Measurements from ENCODE around the gene LITAFD.
"Not testable (repeated sequence)": the region's sequence is repeated elsewhere in the genome, so short reads cannot be mapped to it uniquely, and the experiment has no call there.

Gene LITAFD

DNA sequence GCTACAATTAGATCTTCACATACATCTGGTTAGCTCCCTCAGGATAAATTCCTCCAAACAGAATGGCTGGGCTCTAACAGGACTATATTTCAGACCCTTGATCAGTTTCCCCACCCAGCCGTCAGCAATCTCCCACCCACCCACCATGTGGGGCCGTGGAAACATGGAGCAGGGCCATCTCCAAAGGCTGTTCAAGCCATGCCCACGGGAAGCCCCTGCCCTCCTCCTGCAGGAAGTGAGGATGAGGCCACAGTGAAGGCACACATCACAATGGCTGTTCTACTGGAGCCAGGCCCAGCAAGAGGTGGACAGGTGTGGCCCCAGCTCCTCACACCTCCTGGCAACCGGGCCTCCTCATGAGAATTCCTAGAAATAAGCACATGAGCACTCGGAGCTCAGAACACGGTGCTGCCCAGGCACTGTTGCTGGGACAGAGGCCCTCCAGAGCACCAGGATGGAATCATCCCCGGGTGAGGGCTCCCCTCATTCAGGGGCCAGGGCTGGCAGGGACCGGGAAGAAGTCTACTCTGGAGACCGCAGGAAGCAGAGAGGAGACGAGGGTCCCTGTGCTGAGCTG is at the start of gene LITAFD:
Gene LITAFD (plus strand): TSS at position 311 of the 577 bp plus-strand sequence. CDS start 2,005 bp downstream, outside the sequence.
- DNase-seq (ENCODE audit: low spot score) = no peak

DNA sequence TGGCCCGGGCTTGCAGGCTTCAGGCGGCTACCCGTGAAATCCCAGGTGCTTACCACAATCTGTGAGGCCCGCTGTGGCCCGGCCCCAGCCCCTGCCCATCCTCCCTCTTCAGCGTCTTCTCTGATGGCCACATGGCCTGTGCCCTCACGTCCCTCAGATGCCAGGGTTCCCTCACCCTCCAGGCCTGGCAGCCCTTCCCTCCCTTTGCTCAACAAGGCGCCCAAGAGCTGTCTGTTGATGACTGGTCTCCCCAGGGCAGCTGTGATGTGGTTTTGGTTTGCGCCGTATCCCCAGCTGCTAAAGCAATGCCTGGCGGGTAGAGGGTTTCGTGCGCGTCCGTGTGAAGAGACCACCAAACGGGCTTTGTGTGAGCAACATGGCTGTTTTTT is 49.4 kb upstream of the LITAFD start:
- DNase-seq (ENCODE audit: low spot score) = no peak

DNA sequence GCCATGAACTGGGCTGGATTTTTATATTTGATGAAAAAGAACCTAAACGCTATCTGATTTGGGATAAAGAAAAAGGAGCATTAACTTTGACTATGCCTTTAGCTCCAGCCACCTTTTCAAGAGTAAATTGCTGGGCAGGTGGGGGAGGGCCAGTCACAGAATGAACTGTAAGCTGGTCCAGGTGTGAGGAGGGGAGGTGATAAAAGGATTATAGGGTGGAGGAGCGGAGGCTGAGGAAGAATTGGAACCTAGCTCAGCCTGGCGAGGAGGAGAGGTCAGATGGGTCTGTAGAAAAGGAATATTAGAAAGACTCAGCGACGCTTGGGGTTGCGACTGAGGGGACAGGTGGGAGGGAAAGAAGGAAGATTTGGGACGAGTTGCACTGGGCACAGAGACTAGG is 45.4 kb upstream of the LITAFD start:
- DNase-seq (ENCODE audit: low spot score) = not testable (repeated sequence)

DNA sequence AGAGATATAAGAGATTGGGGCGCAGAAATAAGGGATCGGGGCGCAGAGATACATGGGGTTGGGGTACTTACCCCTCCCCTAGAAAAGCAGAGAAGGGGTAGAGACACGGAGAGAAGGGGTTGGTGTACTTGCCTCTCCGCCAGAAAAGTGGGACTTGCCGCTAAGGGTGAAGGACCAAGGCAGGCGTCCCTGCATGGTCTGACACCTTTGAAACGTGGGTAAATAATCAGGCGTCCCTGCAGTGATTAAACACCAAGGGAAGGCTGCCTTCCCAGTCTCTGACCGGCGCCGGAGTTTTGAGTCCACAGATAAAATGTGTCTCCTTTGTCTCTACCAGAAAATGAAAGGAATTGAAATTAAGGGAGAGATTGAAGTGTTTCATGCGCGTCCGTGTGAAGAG is 44.6 kb upstream of the LITAFD start:
- not testable (repeated sequence) for DNase-seq (ENCODE audit: low spot score)

DNA sequence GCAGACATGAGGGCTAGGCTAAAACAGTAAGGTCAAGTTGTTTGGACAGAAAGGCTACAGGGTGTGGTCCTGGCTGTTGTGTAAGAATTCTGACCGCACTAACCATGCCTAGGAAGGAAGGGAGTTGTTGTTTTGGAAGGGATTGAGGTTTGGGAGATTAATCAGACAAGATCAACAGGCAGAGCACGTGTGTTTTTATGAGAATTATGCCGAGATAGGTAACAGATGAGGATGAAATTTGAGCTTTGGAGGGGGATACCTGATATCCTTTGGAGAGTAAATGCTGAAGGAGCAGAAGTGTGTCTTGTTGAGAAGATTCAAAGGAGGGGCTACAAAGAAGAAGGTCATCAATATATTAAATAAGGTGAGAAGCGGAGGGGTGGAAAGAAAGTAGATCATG is 40.1 kb upstream of the LITAFD start:
- DNase-seq (ENCODE audit: low spot score) = not testable (repeated sequence)

DNA sequence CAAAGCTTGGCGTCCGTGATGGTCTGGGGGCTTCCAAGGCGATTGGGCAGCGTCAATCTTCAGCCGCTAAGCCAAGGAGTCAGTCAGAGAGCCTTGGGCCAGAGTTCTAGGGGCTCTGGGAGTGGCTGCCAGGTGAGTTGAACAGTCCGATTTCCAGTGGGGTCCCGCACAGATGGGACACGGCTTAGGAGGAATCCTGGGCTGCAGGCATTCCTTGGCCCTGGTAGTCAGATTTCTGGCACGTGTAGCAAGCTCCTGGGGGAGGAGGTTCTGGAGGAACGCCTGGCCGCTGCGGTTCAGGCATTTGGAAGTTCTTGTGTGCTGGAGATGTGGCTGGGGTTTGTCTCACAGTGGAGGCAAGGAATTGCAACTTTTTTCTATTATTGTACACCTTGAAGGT is 38.9 kb upstream of the LITAFD start:
- not testable (repeated sequence) for DNase-seq (ENCODE audit: low spot score)

DNA sequence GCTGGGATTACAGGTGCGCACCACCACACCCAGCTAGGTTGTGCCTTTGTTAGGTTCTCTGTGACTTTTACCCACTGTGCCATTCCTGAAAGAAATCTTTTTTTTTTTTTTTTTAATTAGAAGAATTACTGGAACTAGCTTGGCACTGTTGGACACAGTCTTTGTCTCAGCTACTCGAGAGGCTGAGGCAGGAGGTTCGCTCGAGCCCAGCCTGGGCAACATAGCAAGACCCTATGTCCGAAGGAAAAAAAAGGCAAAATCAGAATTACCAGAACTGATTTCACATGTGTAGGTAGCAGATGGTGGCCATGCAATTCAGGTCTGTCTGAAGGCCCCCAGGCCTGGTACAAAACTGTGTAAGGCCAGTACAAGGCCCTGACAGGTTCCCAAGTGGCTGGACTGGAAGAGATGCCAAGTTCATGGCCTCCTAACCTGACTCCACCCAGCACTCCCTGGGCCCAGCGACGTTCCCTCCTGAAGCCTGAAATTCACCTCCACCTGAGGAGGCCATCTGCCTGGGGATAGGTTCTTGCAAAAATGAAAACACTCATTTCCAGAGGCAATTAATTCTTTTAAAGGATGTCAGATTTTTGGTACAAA is 36.4 kb upstream of the LITAFD start:
- peak; percentile 12 for DNase-seq (ENCODE audit: low spot score)

DNA sequence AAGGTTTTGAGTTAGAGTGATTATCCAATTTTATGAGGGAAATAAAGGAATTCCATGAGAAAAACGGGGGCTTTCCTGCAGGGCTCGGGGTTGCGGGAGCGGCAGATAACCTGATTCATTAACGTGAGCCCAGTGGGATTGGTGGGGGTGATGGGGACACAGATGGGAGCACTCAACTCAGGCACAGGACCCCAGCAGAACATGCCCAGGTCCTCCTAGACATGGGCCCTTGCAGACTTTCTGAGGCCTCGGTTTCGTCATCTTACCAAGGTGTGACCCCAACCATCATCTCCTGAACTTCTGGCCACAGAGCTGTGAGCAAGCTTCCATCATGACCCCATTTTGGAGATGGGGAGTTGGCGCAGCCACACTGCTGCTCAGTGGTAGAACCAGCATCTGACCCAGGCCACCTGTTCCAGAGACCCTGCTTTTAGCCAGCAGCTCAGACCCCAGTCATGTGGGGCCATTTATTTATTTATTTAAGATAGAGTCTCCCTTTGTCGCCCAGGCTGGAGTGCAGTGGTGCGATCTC is 35.7 kb upstream of the LITAFD start:
- peak; percentile 12 for DNase-seq (ENCODE audit: low spot score)

DNA sequence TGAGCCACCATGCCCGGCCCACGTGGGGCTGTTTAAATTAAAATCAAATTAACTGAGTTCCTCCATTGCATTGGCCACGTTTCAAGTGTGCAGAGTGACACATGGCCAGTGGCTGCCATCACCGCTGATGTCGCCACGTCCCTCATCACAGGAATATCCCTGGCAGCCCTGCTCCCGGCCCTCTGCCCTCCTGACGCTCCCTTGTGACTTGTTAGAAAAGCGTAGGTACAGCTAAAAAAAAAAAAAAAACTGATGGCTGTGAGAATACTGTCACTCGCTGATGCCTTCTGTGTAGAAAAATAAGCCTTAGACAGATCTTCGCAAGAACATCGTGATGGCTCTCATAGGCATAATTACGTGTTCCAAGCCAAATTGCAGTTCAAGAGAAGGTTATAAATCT is 35.0 kb upstream of the LITAFD start:
- peak; percentile 24 for DNase-seq (ENCODE audit: low spot score)

DNA sequence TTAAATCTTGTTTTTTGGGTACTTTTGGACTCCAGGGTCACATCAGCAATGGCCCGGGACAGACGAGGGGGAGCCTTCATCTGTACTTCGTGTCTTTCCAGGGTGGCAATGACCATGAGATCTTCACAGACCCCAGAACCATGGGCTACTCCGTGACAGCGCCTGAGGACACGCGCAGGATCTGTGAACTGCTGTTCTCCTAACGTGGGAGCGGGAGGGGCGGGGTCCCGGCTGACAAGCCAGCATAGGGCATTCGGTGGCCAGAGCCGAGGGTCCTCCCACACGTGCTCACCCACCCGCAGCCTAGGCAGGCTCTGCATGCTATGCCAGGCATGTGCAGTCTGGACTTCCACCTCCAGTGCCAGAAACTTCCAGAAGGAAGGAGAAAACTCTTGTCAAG is 34.5 kb upstream of the LITAFD start:
- peak; percentile 27 for DNase-seq (ENCODE audit: low spot score)

DNA sequence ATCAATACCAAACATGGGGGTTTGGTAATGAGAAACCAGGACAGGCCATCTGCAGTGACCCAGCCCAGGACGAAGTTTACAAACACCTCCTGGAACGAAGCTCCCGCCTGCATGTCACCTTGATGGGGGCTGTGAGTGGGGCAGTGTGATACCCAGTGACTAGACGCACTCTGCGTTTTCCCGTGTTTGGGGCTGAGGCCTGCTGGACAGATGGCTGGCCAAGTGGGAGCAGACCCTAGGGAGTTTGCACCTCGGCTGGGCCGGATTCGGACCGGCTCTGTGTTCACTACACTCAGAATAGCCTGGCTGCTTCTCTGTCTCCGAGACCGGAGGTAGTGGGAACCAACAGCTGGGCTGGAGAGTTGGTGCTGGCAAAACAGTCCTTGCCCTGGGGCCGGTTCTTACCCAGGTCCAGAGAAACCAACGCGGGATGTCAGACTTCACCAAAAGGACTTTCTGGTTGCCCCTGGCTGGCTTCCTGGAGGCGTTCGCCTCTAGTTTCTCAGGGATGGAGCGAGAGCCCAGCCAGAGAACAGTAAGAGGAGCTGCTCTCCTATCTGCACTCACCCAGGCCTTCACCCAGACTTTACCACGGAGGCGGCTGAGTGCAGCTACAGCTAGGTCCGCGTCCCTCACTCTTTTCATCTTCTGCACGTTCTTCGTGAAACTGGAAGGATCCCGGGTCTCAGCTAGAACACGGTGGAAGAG is 33.8 kb upstream of the LITAFD start:
- DNase-seq (ENCODE audit: low spot score) = peak; percentile 15

DNA sequence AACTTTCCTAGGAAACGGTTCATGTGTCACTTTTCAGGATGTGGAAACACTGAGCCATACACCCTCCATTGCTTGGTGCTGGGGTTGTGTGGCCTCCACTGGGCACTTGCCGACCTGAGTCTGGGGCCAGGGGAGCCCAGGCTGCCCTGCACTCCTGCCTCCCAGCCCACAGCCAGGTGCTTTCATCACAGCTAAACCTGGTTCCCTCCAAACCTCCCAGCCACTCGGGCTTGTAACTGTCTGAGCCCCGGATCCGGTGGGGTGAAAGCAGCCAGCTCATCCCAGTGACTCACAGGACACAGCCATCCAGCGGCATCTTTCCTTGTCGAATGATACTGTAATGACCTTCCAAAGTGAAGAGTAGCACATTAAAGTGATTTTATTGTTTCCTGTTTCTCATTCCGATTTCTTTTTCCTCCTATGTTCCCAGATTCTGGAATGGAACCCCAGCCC is 33.2 kb upstream of the LITAFD start:
- no peak for DNase-seq (ENCODE audit: low spot score)

DNA sequence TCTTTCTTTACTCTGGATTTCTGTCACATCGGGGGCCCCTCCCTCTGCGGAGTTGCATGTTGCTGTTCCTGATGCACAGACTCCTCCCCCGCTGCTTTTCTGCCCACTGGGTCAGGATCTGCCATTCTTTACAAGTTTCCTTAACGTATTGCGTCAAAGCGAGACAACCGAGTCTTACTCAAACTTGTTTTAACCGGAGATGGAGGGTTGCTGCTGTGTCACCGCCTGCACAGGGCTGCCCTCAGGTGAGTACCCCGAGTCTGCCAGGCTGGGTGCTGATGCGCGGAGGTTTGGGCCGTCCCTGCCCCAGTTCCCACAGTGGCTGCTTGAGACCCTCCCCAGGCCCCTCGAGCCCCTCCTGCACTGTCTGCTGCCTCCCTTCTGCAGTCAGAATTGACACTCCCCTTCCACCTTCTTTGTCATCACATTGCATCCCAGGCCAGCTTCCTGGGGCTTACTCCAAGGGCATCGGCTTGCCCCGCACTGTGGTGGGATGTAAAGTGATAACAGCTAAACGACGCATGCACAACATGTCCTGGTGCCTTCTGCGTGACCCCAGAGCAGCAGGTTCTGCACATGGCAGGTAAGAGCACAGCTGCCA is 32.6 kb upstream of the LITAFD start:
- no peak for DNase-seq (ENCODE audit: low spot score)

DNA sequence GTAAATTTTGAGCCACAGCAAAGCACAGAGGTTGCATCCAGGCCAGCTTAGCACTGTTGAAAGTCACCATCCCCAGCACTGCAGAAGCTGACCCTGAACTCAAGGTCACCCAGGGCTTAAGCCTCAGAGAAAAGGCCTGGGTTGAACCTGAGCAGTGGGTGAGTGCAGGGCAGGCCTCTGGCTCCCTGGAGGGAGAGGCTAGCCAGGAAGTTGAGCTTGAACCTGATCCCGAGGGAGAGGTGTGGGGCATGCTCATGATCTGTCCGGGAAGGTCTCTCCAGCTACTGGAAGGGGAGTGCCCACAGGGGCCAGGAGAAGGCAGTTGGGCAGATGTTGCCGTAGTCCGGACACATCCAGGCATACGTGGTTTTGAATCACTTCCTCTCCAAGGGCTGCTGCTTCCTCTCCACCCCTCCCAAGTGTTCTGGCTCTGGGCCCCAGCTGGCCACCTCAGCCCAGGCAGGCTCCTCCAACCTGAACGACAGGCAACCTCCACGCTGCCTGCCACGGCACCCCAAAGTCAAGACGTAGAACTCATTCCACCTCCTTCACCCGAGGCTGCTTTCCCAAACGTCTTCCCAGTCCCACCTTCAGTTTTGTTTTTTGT is 31.8 kb upstream of the LITAFD start:
- peak; percentile 19 for DNase-seq (ENCODE audit: low spot score)

DNA sequence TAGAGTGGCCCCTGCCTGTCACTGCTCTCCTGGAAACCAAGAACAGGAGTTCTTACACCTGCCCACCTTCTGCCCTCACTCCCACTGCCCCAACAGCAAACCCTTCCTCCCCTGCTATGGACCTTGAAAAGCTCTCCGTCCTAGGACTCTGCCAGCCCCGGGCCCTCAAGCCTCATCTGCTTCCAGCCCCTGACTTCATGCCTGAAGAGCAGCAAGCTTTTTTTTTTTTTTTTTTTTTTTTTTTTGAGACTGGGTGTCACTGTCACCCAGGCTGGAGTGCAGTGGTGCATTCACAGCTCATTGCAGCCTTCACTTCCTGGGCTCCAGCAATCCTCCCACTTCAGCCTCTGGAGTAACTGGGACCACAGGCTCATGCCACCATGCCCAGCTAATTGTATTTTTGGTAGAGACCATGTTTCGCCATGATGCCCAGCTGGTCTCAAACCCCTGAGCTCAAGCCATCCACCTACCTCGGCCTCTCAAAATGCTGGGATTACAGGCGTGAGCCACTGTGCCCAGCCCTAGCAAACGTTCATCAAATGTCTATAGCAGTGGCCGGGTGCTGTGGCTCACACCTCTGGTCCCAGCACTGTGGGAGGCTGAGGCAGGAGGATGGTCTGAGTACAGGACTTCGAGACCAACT is 30.3 kb upstream of the LITAFD start:
- no peak for DNase-seq (ENCODE audit: low spot score)

DNA sequence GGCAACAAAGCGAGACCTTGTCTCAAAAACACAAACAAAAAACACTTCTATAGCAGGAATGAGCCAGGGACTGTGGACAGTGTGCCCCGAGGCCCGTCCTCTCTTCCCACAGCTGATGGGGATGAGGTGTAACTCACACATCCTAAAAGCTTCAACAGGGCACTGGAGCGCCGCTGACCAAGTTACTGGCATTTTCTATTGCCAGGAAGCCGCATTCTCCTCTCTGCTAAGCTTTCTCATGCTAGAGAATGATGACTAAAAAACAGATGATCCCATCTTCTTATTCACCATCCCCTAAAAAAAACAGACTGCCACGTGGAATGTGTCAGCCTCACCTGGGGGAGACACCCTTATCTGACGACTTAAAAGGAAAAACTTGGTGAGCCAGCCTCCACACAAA is 29.6 kb upstream of the LITAFD start:
- no peak for DNase-seq (ENCODE audit: low spot score)

DNA sequence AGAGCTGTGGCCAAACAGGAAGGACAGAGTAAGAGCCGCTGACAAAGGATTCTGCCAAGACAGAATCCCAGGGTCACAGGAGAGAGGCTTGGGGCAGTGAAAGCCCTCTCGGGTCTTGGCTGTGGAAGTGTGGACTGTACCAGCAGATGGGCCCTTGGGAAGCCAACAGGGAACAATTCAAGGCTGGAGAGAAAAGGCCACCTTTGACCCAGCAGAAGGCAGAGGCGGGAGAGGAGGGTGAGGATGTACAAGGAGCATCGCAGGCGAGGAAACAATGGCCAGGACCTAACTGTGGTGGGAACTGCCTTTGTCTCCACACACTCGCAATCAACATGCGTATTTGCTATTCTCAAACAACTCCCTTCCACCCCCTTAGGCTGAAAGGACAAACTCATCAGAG is 29.0 kb upstream of the LITAFD start:
- no peak for DNase-seq (ENCODE audit: low spot score)

DNA sequence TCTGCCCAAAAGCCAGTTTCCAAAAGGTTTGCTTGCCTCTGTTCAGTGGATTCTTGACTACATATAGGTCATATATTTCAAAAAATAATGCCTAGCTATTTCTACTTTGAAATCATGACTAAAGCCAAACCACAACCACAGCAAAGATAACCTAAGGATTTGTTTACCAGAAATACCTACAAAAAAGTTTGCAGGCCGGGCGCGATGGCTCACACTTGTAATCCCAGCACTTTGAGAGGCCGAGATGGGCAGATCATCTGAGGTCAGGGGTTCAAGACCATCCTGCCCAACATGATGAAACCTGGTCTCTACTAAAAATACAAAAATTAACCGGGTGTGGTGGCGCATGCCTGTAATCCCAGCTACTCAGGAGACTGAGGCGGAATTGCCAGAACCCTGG is 28.5 kb upstream of the LITAFD start:
- no peak for DNase-seq (ENCODE audit: low spot score)

DNA sequence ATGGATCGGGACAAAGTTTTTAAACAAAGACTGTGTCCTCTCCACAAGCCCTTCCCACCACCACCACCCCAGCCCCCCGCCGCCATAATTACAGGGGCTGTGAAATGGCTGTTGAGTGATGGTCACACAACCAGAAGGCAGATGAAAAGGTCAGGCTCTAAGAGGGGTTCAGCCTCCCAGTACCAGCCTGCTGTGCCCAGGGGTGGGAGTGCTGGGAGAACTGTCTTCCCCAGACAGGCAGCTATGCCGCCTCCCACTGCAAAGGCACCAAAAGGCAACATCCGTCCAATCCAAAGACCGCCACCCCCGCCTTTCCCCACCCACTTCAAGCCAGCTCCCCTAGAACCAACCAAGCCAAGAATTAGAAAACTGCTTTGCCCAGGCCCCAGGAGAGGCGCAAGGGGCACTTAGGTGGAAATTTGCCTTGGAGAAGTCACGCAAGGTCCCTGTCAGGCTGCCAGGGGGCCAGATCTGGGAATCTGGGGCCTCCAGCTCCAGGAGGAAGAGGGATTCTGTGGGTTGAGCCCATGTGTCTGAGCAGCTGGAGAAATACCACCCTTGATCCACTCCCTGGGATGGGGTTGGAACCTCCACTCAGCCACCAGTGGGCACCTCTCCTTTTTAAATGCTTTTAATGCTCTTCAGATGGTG is 27.7 kb upstream of the LITAFD start:
- DNase-seq (ENCODE audit: low spot score) = no peak

DNA sequence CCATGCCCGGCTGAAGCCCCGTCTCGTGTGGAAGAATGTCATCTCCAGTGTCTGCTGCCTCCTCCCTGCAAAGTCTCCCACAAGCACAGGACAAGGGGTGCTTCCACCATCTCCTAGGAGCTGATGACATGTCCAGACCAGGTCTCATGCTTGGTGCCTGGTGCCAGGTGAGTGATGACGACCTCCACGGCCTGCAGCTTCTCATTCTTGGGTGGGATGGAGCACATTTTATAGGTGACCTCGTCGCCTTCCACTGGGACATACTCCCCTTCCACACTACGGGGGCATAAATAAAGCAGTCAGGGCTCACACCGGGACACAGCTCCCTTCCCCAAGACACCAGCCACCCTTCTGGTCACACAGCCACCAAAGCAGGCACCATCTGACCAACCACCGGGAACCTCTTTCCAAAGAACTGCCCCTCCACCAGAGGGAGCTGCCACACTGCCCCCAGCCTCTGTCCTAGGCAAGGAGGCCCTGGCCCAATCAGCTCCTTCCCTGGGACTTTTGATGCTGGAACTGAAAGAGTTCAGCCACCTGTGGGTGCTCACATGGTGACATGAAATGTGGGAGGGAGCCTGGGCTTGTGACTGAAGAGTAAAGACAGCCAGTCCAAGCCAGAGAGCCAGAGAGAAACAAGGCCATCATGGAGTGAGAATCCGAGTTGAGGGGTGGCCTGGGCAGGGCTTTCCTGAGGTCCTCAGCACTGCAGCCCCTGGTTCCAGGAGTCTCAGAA is 26.9 kb upstream of the LITAFD start:
- no peak for DNase-seq (ENCODE audit: low spot score)

DNA sequence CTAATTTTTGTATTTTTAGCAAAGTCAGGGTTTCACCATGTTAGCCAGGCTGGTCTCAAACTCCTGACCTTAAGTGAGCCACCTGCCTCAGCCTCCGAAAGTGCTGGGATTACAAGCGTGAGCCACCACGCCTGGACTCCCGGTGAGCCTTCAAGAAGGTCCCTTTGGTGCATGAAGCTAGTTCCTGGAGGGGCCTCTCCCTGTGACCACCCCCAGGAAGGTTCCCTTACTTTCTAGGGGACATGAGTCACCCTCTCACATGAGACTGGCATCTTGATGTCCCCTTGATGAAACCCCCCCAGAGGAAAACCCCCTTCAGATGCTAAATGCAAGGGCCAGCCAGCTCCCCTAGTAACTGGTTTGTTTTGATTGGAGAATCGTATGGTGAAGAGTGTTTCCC is 26.2 kb upstream of the LITAFD start:
- DNase-seq (ENCODE audit: low spot score) = no peak
